Mononuclear cell (primary cell): ENCODE results near the gene OTOP3. TPM values are rescaled to one million over a fixed set of nuclear protein-coding genes. Genes with fewer than 3 reads are reported as not detected.

Source experiments
- H3K27me3 ChIP-seq: 2 replicates; pipeline ENCODE4 v1.6.0; 2011; ENCODE audit warnings: low read length, control low read depth; ENCODE audit not compliant: insufficient read depth
- H3K4me1 ChIP-seq: 2 replicates; pipeline ENCODE4 v1.5.1; 2011; ENCODE audit warnings: mild to moderate bottlenecking, low read length, control low read depth; ENCODE audit not compliant: insufficient read depth
- H3K4me3 ChIP-seq: 2 replicates; pipeline ENCODE4 v1.5.1; 2011; ENCODE audit warnings: mild to moderate bottlenecking, low read length, moderate library complexity
- H3K9me3 ChIP-seq: 2 replicates; pipeline ENCODE4 v1.5.1; 2011; ENCODE audit warnings: low read depth, mild to moderate bottlenecking, control low read depth, low read length
- total RNA-seq: library from RNA; depleted of rRNA; stranded (reverse); fragments of >200 nt; gene quantifications from one replicate; pipeline ENCODE4 v1.2.3, GENCODE V29; 2012

The OTOP3 gene
- total RNA-seq, 1 donor = not detected

DNA sequence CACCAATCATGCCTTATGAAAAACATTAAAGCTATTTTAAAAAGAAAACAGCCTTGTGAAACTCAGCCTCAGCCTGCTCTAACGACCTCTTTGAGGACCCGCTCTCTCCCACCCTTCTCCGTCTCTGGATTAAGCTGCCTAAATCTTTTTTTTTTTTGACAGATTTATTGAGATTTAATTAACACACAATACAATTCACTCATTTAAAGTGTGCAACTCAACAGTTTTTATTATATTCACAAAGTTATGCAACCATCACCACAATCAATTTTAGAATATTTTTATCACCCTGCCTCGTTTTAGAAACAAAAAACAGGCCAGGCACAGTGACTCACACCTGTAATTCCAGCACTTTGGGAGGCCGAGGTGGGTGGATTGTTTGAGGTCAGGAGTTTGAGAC lies 60.1 kb downstream of the OTOP3 start:
- no peaks in the 10 kb centered on the region for H3K9me3 ChIP-seq
- H3K4me1 ChIP-seq = no peaks in the 10 kb centered on the region
- no peaks in the 10 kb centered on the region for H3K27me3 ChIP-seq
- no peak overlapping the region for H3K4me3 ChIP-seq

DNA sequence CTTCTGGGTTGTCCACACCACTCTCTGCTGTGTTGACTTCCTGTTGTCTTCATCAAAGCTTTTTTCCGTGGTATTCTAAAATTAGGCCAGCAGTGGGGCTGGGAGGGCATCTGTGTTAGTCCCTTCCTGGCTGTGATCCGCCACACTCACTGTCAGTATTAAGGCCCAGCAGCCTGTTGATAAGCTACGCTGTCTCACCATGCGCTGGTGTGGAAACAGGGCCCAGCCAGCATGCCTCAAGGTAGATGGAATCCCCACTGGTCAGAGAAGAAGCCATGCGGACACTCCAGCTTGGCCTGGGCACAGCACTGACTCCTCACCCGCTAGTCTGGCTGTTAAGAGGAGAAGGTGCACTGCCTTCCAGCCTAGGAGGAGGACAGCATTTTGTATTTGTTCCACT lies 63.1 kb downstream of the OTOP3 start:
- Histone ChIP-seq H3K4me3 (no peak overlapping the region), H3K9me3 (no peaks in the 10 kb centered on the region), H3K27me3 (no peaks in the 10 kb centered on the region), H3K4me1 (no peaks in the 10 kb centered on the region)

DNA sequence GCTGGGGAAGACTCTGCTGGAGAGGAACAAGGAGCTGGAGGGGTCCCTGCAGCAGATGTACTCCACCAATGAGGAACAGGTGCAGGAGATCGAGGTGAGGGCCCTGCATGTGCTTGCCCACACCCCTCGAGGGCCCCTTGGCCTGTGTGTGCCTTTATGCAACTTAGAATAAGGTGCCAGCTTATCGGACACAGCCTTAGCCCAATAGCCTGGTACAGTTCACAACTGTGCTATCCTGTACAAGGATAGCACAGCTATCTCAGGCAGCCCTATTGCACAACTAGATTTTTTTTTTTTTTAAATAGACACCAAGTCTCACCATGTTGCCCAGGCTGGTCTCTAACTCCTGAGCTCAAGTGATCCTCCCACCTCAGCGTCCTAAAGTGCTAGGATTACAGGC lies 63.8 kb downstream of the OTOP3 start:
- H3K27me3 ChIP-seq = no peaks in the 10 kb centered on the region
- H3K9me3 ChIP-seq = no peaks in the 10 kb centered on the region
- no peaks in the 10 kb centered on the region for H3K4me1 ChIP-seq
- no peak overlapping the region for H3K4me3 ChIP-seq

Other genes with a start within 250 kb of the OTOP3 start
- 20.5 TPM for gene CD300LF, start 223.0 kb upstream of the OTOP3 start, total RNA-seq
- gene RAB37, start 198.6 kb upstream of the OTOP3 start, total RNA-seq = 21.8 TPM
- 62.9 TPM for gene NHERF1, start 187.3 kb upstream of the OTOP3 start, total RNA-seq
- 14.9 TPM for gene NAT9, start 159.6 kb upstream of the OTOP3 start, total RNA-seq
- gene GRIN2C, start 76.0 kb upstream of the OTOP3 start, total RNA-seq = not detected
- 1.3 TPM for gene FDXR, start 62.9 kb upstream of the OTOP3 start, total RNA-seq
- not detected for gene FADS6, start 42.3 kb upstream of the OTOP3 start, total RNA-seq
- not detected for gene USH1G, start 12.6 kb upstream of the OTOP3 start, total RNA-seq
- not detected for gene OTOP2, start 11.6 kb upstream of the OTOP3 start, total RNA-seq
- 3.1 TPM for gene HID1, start 36.9 kb downstream of the OTOP3 start, total RNA-seq
- gene CDR2L, start 51.7 kb downstream of the OTOP3 start, total RNA-seq = 0.31 TPM
- gene MRPL58, start 76.8 kb downstream of the OTOP3 start, total RNA-seq = 8.6 TPM
- gene ATP5PD, start 111.1 kb downstream of the OTOP3 start, total RNA-seq = 150 TPM
- gene KCTD2, start 111.3 kb downstream of the OTOP3 start, total RNA-seq = 18.6 TPM
- gene SLC16A5, start 152.1 kb downstream of the OTOP3 start, total RNA-seq = 13.0 TPM
- 1.4 TPM for gene ARMC7, start 174.1 kb downstream of the OTOP3 start, total RNA-seq
- gene NT5C, start 195.8 kb downstream of the OTOP3 start, total RNA-seq = 24.3 TPM
- gene JPT1, start 218.6 kb downstream of the OTOP3 start, total RNA-seq = 33.5 TPM
- 64.4 TPM for gene SUMO2, start 247.1 kb downstream of the OTOP3 start, total RNA-seq